GM21576 (cell line): ENCODE data around the gene NSUN7.

ENCODE experiments used
- ATAC-seq: cut with Tn5 transposase; IDR thresholded peaks from one replicate; pipeline ENCODE4 v1.9.1; 2021; ENCODE audit warnings: mild to moderate bottlenecking, moderate library complexity; ENCODE audit not compliant: unreplicated experiment

NSUN7 gene

GRCh38 chr4:40843696-40844095 is 93.9 kb downstream of the NSUN7 start:
- ATAC-seq, result no peak

DNA sequence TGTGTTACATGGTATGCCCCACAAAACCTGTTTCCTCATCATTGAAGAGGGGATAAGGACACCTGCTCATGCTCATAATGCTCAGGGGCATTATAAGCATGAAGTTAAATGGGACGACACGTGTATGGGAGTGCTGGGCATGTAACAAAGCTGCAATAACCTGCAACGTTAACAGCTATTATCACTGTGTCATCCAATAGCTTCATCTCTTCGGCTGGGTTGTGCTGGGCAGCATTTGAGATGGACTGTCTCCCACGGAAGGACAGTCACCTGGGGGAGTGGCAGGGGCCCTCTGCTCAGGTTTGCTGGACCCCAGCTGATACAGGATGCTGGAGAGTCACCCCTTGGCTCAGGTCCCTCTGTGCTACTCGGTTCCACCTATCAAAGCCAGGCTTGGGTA is 94.5 kb downstream of the NSUN7 start:
- ATAC-seq, result no peak

GRCh38 chr4:40845154-40845835 is 95.5 kb downstream of the NSUN7 start:
- no peak for ATAC-seq

- ATAC-seq, result no peak
These were observed 96.8 kb downstream of the NSUN7 start for GRCh38 chr4:40846532-40846931.

- no peak for ATAC-seq
These were observed 98.5 kb downstream of the NSUN7 start for GRCh38 chr4:40848251-40848650.

- ATAC-seq, result no peak
These were observed 99.2 kb downstream of the NSUN7 start for GRCh38 chr4:40848940-40849339.

- no peak for ATAC-seq
These were observed 100.7 kb downstream of the NSUN7 start for GRCh38 chr4:40850496-40850895.

- no peak for ATAC-seq
These were observed 106.6 kb downstream of the NSUN7 start for GRCh38 chr4:40856277-40856839.

DNA sequence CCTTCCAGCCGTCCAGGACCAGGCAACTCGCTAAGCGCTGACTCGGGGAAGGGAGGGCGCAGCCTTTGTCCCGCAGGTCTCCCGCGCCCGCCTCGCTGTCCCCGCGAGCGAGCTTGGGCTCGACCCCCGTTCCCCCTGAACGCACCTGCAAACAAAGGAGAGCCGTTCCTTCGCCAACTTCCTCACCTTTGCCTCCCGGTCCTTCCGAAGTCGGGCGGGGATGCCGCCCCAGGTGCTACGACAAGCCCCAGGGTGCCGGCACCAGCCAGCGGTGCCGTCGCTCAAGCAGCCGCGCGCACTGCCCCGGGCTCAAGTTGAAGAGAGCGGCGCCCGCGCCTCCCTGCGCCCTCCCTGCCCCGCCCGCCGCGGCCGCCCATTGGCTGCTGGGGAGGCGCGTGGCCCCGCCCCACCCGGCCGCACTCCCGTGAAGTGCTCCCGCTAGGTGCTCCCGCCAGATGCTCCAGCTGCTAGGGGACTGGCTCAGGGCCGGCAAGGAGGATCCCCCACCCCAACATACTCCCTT is 107.1 kb downstream of the NSUN7 start:
- peak; percentile 80 for ATAC-seq

DNA sequence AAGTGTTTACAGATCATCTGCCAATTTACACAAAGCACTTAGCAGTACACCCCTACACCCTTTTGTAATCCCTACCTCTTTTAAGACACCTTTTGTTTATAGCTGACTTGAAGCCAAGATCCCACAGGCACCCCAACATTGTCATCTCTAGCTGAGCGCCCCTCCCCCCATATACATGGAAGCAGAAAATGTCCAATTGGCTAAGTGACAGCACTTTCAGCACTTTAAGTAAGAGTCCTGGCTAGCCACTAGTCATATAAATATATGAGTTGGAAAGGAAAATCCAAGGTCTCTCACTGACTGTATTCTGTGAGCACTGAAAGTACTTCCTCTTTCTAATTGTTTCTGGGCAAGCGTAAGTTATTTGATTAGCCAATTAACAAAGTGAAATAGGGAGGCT is 108.2 kb downstream of the NSUN7 start:
- ATAC-seq, result no peak

DNA sequence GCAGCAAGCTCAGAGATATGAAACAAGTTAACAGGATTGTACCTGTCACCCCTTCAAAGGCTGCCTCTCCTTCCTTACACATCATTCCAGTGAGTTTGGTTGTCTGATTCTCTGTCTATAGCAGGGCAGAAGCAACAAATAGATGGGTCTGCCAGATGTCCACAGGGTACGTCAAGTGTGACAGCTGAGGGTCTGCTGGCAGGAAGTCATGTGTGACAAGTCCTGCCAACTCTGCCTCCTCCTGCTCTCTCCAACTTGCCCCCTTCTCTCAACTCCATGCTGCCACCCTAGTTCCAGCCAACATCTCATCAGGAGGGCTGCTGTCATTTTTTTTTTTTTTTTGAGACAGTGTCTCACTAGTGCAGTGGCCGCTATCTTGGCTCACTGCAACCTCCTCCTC is 109.2 kb downstream of the NSUN7 start:
- ATAC-seq, result no peak
